ENCODE measurements around the gene SEC22A.

The SEC22A gene

GRCh38 chr3:123317716-123318115, 116.0 kb downstream of the SEC22A start:
- Histone ChIP-seq H3K27ac (ENCODE audit: insufficient read depth in 1 of 2, low read depth in 1 of 2, low read length in 2 of 2, poor library complexity in 1 of 2, severe bottlenecking in 2 of 2) (no peak overlapping the region), H3K9me3 (ENCODE audit: control extremely low read depth in 1 of 5, control insufficient read depth in 4 of 5, insufficient read depth in 2 of 5, low read depth in 1 of 5, low read length in 4 of 5) (no peaks in the 10 kb centered on the region), H3K4me3 (ENCODE audit: control insufficient read depth in 1 of 7, extremely low read depth in 1 of 7, insufficient read depth in 4 of 7, low read depth in 2 of 7, low read length in 6 of 7) (no peak overlapping the region), H3K27me3 (replicated peaks in 2 of 5; ENCODE audit: control insufficient read depth in 4 of 5, insufficient read depth in 5 of 5, low read length in 4 of 5) (peaks cover 0 to 38% (median 12%) of the 10 kb centered on the region in 5 experiments), H3K36me3 (ENCODE audit: control insufficient read depth in 4 of 4, insufficient read depth in 4 of 4, low read length in 3 of 4) (no peaks in the 10 kb centered on the region), H3K4me1 (ENCODE audit: control extremely low read depth in 1 of 4, control insufficient read depth in 4 of 4, insufficient read depth in 4 of 4, low read length in 3 of 4) (no peaks in the 10 kb centered on the region)
- 94% methylated on average over 12 of the region's 14 CpGs for WGBS (ENCODE audit: insufficient coverage)
- ChIA-PET CTCF (no interaction called here), POLR2A (no interaction called here)
- no peak for DNase-seq

GRCh38 chr3:123318374-123318773, 116.6 kb downstream of the SEC22A start:
- Histone ChIP-seq H3K27me3 (replicated peaks in 2 of 5; ENCODE audit: control insufficient read depth in 4 of 5, insufficient read depth in 5 of 5, low read length in 4 of 5) (peaks cover 0 to 33% (median 14%) of the 10 kb centered on the region in 5 experiments), H3K9me3 (ENCODE audit: control extremely low read depth in 1 of 5, control insufficient read depth in 4 of 5, insufficient read depth in 2 of 5, low read depth in 1 of 5, low read length in 4 of 5) (no peaks in the 10 kb centered on the region), H3K27ac (ENCODE audit: insufficient read depth in 1 of 2, low read depth in 1 of 2, low read length in 2 of 2, poor library complexity in 1 of 2, severe bottlenecking in 2 of 2) (no peak overlapping the region), H3K4me1 (ENCODE audit: control extremely low read depth in 1 of 4, control insufficient read depth in 4 of 4, insufficient read depth in 4 of 4, low read length in 3 of 4) (no peaks in the 10 kb centered on the region), H3K4me3 (ENCODE audit: control insufficient read depth in 1 of 7, extremely low read depth in 1 of 7, insufficient read depth in 4 of 7, low read depth in 2 of 7, low read length in 6 of 7) (no peak overlapping the region), H3K36me3 (ENCODE audit: control insufficient read depth in 4 of 4, insufficient read depth in 4 of 4, low read length in 3 of 4) (no peaks in the 10 kb centered on the region)
- 83% methylated on average over 3 of the region's 3 CpGs for WGBS (ENCODE audit: insufficient coverage)
- POLR2A ChIA-PET, result no interaction called here
- no peak for DNase-seq
- CTCF ChIA-PET, result interaction anchor here (1.0 kb wide), 1 partner anchor 242 kb away, joined by 3 read pairs; no protein-coding TSS in a partner anchor

GRCh38 chr3:123319760-123320159, 118.0 kb downstream of the SEC22A start:
- CTCF ChIA-PET, result interaction anchor here (1.1 kb wide), 1 partner anchor 35 kb away, joined by 3 read pairs; no protein-coding TSS in a partner anchor
- Histone ChIP-seq H3K9me3 (ENCODE audit: control extremely low read depth in 1 of 5, control insufficient read depth in 4 of 5, insufficient read depth in 2 of 5, low read depth in 1 of 5, low read length in 4 of 5) (no peaks in the 10 kb centered on the region), H3K27ac (ENCODE audit: insufficient read depth in 1 of 2, low read depth in 1 of 2, low read length in 2 of 2, poor library complexity in 1 of 2, severe bottlenecking in 2 of 2) (no peak overlapping the region), H3K27me3 (replicated peaks in 2 of 5; ENCODE audit: control insufficient read depth in 4 of 5, insufficient read depth in 5 of 5, low read length in 4 of 5) (peaks cover 0 to 23% (median 15%) of the 10 kb centered on the region in 5 experiments), H3K4me1 (ENCODE audit: control extremely low read depth in 1 of 4, control insufficient read depth in 4 of 4, insufficient read depth in 4 of 4, low read length in 3 of 4) (no peaks in the 10 kb centered on the region), H3K4me3 (ENCODE audit: control insufficient read depth in 1 of 7, extremely low read depth in 1 of 7, insufficient read depth in 4 of 7, low read depth in 2 of 7, low read length in 6 of 7) (no peak overlapping the region), H3K36me3 (ENCODE audit: control insufficient read depth in 4 of 4, insufficient read depth in 4 of 4, low read length in 3 of 4) (no peaks in the 10 kb centered on the region)
- POLR2A ChIA-PET, result no interaction called here
- no peak for DNase-seq
- 83% methylated on average over 9 of the region's 10 CpGs for WGBS (ENCODE audit: insufficient coverage)

- DNase-seq, result no peak
- ChIA-PET POLR2A (no interaction called here), CTCF (interaction anchor here (1.1 kb wide), 1 partner anchor 35 kb away, joined by 3 read pairs; no protein-coding TSS in a partner anchor)
- no peaks in the 10 kb centered on the region for H3K4me1 ChIP-seq (ENCODE audit: control extremely low read depth in 1 of 4, control insufficient read depth in 4 of 4, insufficient read depth in 4 of 4, low read length in 3 of 4)
- H3K27ac ChIP-seq (ENCODE audit: insufficient read depth in 1 of 2, low read depth in 1 of 2, low read length in 2 of 2, poor library complexity in 1 of 2, severe bottlenecking in 2 of 2), result no peak overlapping the region
- H3K9me3 ChIP-seq (ENCODE audit: control extremely low read depth in 1 of 5, control insufficient read depth in 4 of 5, insufficient read depth in 2 of 5, low read depth in 1 of 5, low read length in 4 of 5), result no peaks in the 10 kb centered on the region
- H3K4me3 ChIP-seq (ENCODE audit: control insufficient read depth in 1 of 7, extremely low read depth in 1 of 7, insufficient read depth in 4 of 7, low read depth in 2 of 7, low read length in 6 of 7), result no peak overlapping the region
- 89% methylated on average over 4 of the region's 5 CpGs for whole genome bisulfite sequencing (ENCODE audit: insufficient coverage)
- H3K36me3 ChIP-seq (ENCODE audit: control insufficient read depth in 4 of 4, insufficient read depth in 4 of 4, low read length in 3 of 4), result no peaks in the 10 kb centered on the region
- H3K27me3 ChIP-seq (replicated peaks in 2 of 5; ENCODE audit: control insufficient read depth in 4 of 5, insufficient read depth in 5 of 5, low read length in 4 of 5), result peaks cover 0 to 19% (median 11%) of the 10 kb centered on the region in 5 experiments
Measured at GRCh38 chr3:123320221-123320620, 118.5 kb downstream of the SEC22A start.

GRCh38 chr3:123321806-123322205, 120.1 kb downstream of the SEC22A start:
- peaks cover 0 to 10% (median 8%) of the 10 kb centered on the region in 5 experiments for H3K27me3 ChIP-seq (replicated peaks in 2 of 5; ENCODE audit: control insufficient read depth in 4 of 5, insufficient read depth in 5 of 5, low read length in 4 of 5)
- POLR2A ChIA-PET, result no interaction called here
- CTCF ChIA-PET, result interaction anchor here (0.7 kb wide), 2 partner anchors 10 to 237 kb away, joined by 3 to 4 read pairs; no protein-coding TSS in a partner anchor
- no peaks in the 10 kb centered on the region for H3K4me1 ChIP-seq (ENCODE audit: control extremely low read depth in 1 of 4, control insufficient read depth in 4 of 4, insufficient read depth in 4 of 4, low read length in 3 of 4)
- whole genome bisulfite sequencing (ENCODE audit: insufficient coverage), result 88% methylated on average over 6 of the region's 8 CpGs
- no peak overlapping the region for H3K4me3 ChIP-seq (ENCODE audit: control insufficient read depth in 1 of 7, extremely low read depth in 1 of 7, insufficient read depth in 4 of 7, low read depth in 2 of 7, low read length in 6 of 7)
- H3K36me3 ChIP-seq (ENCODE audit: control insufficient read depth in 4 of 4, insufficient read depth in 4 of 4, low read length in 3 of 4), result no peaks in the 10 kb centered on the region
- H3K27ac ChIP-seq (ENCODE audit: insufficient read depth in 1 of 2, low read depth in 1 of 2, low read length in 2 of 2, poor library complexity in 1 of 2, severe bottlenecking in 2 of 2), result no peak overlapping the region
- no peaks in the 10 kb centered on the region for H3K9me3 ChIP-seq (ENCODE audit: control extremely low read depth in 1 of 5, control insufficient read depth in 4 of 5, insufficient read depth in 2 of 5, low read depth in 1 of 5, low read length in 4 of 5)
- no peak for DNase-seq

GRCh38 chr3:123322866-123323265, 121.1 kb downstream of the SEC22A start:
- 95% methylated on average over 9 of the region's 11 CpGs for WGBS (ENCODE audit: insufficient coverage)
- H3K36me3 ChIP-seq (ENCODE audit: control insufficient read depth in 4 of 4, insufficient read depth in 4 of 4, low read length in 3 of 4), result no peaks in the 10 kb centered on the region
- no peak overlapping the region for H3K27ac ChIP-seq (ENCODE audit: insufficient read depth in 1 of 2, low read depth in 1 of 2, low read length in 2 of 2, poor library complexity in 1 of 2, severe bottlenecking in 2 of 2)
- peaks cover 0 to 10% (median 10%) of the 10 kb centered on the region in 5 experiments for H3K27me3 ChIP-seq (replicated peaks in 2 of 5; ENCODE audit: control insufficient read depth in 4 of 5, insufficient read depth in 5 of 5, low read length in 4 of 5)
- no peaks in the 10 kb centered on the region for H3K4me1 ChIP-seq (ENCODE audit: control extremely low read depth in 1 of 4, control insufficient read depth in 4 of 4, insufficient read depth in 4 of 4, low read length in 3 of 4)
- no peak for DNase-seq
- H3K4me3 ChIP-seq (ENCODE audit: control insufficient read depth in 1 of 7, extremely low read depth in 1 of 7, insufficient read depth in 4 of 7, low read depth in 2 of 7, low read length in 6 of 7), result no peak overlapping the region
- ChIA-PET POLR2A (interaction anchor here (0.6 kb wide), 1 partner anchor 176 kb away, joined by 3 read pairs; no protein-coding TSS in a partner anchor), CTCF (interaction anchor here (0.7 to 5.2 kb wide), 3 partner anchors 8 to 237 kb away, joined by 4 to 27 read pairs (median 7); no protein-coding TSS in a partner anchor)
- H3K9me3 ChIP-seq (ENCODE audit: control extremely low read depth in 1 of 5, control insufficient read depth in 4 of 5, insufficient read depth in 2 of 5, low read depth in 1 of 5, low read length in 4 of 5), result no peaks in the 10 kb centered on the region
